Femur (tissue), 1 donor: ENCODE results near the gene SLC2A3.
A peak's percentile ranks its signal among the peaks of the same experiment; 100 is the strongest.
"Not testable (repeated sequence)": the region's sequence is repeated elsewhere in the genome, so short reads cannot be mapped to it uniquely, and the experiment has no call there.

Source experiments
- DNase-seq: peaks from one replicate; pipeline ENCODE4 v3.0.0-alpha.2; 2017

The SLC2A3 gene

GRCh38 chr12:7935590-7936581 lies at the start of gene SLC2A3:
SLC2A3 (minus strand) TSS chr12:7936187; CDS start chr12:7936034, 153 bp downstream.
- DNase-seq, result peak; percentile 88

- no peak for DNase-seq
Observed at GRCh38 chr12:7984900-7985299, 48.9 kb upstream of the SLC2A3 start.

- not testable (repeated sequence) for DNase-seq
Observed at GRCh38 chr12:7983460-7983859, 47.5 kb upstream of the SLC2A3 start.

GRCh38 chr12:7983019-7983418 lies 47.0 kb upstream of the SLC2A3 start:
- DNase-seq, result not testable (repeated sequence)

- not testable (repeated sequence) for DNase-seq
Observed at GRCh38 chr12:7982332-7982735, 46.3 kb upstream of the SLC2A3 start.

GRCh38 chr12:7981446-7981845 lies 45.5 kb upstream of the SLC2A3 start:
- DNase-seq, result no peak

- DNase-seq, result not testable (repeated sequence)
Observed at GRCh38 chr12:7977351-7978124, 41.6 kb upstream of the SLC2A3 start.

- DNase-seq, result no peak
Observed at GRCh38 chr12:7973457-7973825, 37.5 kb upstream of the SLC2A3 start.

GRCh38 chr12:7972734-7973456 lies 36.9 kb upstream of the SLC2A3 start:
- no peak for DNase-seq

GRCh38 chr12:7972269-7972668 lies 36.3 kb upstream of the SLC2A3 start:
- not testable (repeated sequence) for DNase-seq

GRCh38 chr12:7971765-7972164 lies 35.8 kb upstream of the SLC2A3 start:
- not testable (repeated sequence) for DNase-seq

GRCh38 chr12:7970475-7971252 lies 34.7 kb upstream of the SLC2A3 start:
- DNase-seq, result peak; percentile 95

- no peak for DNase-seq
Observed at GRCh38 chr12:7966563-7966962, 30.6 kb upstream of the SLC2A3 start.

- DNase-seq, result not testable (repeated sequence)
Observed at GRCh38 chr12:7964669-7965068, 28.7 kb upstream of the SLC2A3 start.

- no peak for DNase-seq
Observed at GRCh38 chr12:7961395-7962178, 25.6 kb upstream of the SLC2A3 start.

GRCh38 chr12:7959701-7960121 lies 23.7 kb upstream of the SLC2A3 start:
- peak; percentile 35 for DNase-seq

- DNase-seq, result no peak
Observed at GRCh38 chr12:7959278-7959677, 23.3 kb upstream of the SLC2A3 start.

- not testable (repeated sequence) for DNase-seq
Observed at GRCh38 chr12:7954877-7955276, 18.9 kb upstream of the SLC2A3 start.

- not testable (repeated sequence) for DNase-seq
Observed at GRCh38 chr12:7954418-7954817, 18.4 kb upstream of the SLC2A3 start.

- not testable (repeated sequence) for DNase-seq
Observed at GRCh38 chr12:7953912-7954311, 17.9 kb upstream of the SLC2A3 start.

GRCh38 chr12:7951671-7952070 lies 15.7 kb upstream of the SLC2A3 start:
- no peak for DNase-seq
